AG04450 (cell line): Measurements from ENCODE around the gene ZNF426. TPM values are rescaled to one million over a fixed set of nuclear protein-coding genes. Genes with fewer than 3 reads are reported as not detected.
"Not testable (repeated sequence)": the region's sequence is repeated elsewhere in the genome, so short reads cannot be mapped to it uniquely, and the experiment has no call there.

Source experiments
- CTCF ChIA-PET: fragments of 300-600, 350-600 bp; formaldehyde crosslinking; extraction: SDS; loops from one replicate; lab custom pipeline; 2022; ENCODE audit warnings: antibody characterized with exemption, inconsistent platforms; lab: Charles Lee
- POLR2A ChIA-PET: fragments of 350-600 bp; formaldehyde crosslinking; extraction: SDS; loops from one replicate; lab custom pipeline; 2021; ENCODE audit warnings: antibody characterized with exemption, inconsistent platforms; lab: Yijun Ruan, JAX
- DNase-seq: peaks from one replicate; pipeline ENCODE4 v3.0.0-alpha.2; 2011; ENCODE audit warnings: low read depth, low spot score
- H3K27ac ChIP-seq: one replicate; pipeline ENCODE4 v1.5.1; 2012; ENCODE audit warnings: low read depth, low read length, control low read depth
- H3K27me3 ChIP-seq: one replicate; pipeline ENCODE4 v1.6.0; 2012; ENCODE audit warnings: low read length; ENCODE audit not compliant: control insufficient read depth, insufficient read depth
- H3K4me3 ChIP-seq: 2 replicates; pipeline ENCODE4 v1.5.1; 2011; ENCODE audit warnings: mild to moderate bottlenecking, low read depth, low read length, control low read depth
- H3K9me3 ChIP-seq: 2 replicates; pipeline ENCODE4 v1.5.1; 2012; ENCODE audit warnings: low read length; ENCODE audit not compliant: control insufficient read depth, insufficient read depth
- polyA plus RNA-seq: library from polyadenylated mRNA; depleted of rRNA; stranded (reverse); fragments of >200 nt; gene quantifications from 2 replicates; pipeline ENCODE4 v1.2.3, GENCODE V29; 2011
- TF ChIP-seq, protein P1 (sequence below): IDR thresholded peaks from 2 replicates; pipeline ENCODE4 v1.5.1; 2011; ENCODE audit warnings: low read depth, low read length, control low read depth, inconsistent platforms

ZNF426 gene
- polyA plus RNA-seq, 1 experiment = 15.4 TPM

DNA sequence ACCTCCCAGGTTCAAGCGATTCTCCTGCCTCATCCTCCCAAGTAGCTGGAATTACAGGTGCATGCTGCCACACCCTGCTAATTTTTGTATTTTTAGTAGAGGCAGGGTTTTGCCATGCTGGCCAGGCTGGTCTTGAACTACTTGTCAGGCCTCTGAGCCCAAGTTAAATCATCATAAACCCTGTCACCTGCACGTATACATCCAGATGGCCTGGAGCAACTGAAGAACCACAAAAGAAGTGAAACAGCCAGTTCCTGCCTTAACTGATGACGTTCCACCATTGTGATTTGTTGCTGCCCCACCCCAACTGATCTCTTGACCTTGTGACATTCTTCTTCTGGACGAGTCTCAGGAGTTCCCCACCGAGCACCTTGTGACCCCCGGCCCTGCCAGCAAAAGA lies 756 bp upstream of the ZNF426 start:
- H3K27me3 ChIP-seq, POLR2A ChIA-PET, CTCF ChIA-PET, DNase-seq, H3K27ac ChIP-seq: not testable (repeated sequence)
- peaks cover 43% of the 10 kb centered on the region for H3K9me3 ChIP-seq
- 0 out of 2 replicates have a peak overlapping the region, but pooled peaks have one; percentile 10 for H3K4me3 ChIP-seq

DNA sequence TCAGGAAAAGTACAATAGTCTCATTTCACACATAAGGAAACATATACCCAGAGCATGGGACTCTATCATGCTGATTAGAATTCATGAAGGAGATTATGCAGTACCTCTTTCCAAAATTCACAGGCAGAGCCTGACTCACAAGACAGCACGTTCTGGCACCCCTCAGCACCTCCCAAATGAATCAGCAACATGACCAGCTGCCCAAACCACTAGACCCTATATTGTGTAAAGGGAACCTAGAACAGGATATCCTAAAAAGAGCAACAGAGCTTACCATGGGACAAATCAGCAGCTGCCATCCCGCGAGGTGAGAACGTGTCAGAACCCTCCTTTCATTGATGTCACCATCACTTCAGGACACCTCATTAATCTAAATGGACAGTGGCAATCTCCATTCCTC lies 2.5 kb downstream of the ZNF426 start:
- CTCF ChIA-PET = no interaction called here
- Histone ChIP-seq H3K9me3 (peaks cover 63% of the 10 kb centered on the region), H3K27ac (no peak overlapping the region), H3K4me3 (no peak overlapping the region), H3K27me3 (no peaks in the 10 kb centered on the region)
- POLR2A ChIA-PET = no interaction called here
- TF ChIP-seq, protein P1, sequence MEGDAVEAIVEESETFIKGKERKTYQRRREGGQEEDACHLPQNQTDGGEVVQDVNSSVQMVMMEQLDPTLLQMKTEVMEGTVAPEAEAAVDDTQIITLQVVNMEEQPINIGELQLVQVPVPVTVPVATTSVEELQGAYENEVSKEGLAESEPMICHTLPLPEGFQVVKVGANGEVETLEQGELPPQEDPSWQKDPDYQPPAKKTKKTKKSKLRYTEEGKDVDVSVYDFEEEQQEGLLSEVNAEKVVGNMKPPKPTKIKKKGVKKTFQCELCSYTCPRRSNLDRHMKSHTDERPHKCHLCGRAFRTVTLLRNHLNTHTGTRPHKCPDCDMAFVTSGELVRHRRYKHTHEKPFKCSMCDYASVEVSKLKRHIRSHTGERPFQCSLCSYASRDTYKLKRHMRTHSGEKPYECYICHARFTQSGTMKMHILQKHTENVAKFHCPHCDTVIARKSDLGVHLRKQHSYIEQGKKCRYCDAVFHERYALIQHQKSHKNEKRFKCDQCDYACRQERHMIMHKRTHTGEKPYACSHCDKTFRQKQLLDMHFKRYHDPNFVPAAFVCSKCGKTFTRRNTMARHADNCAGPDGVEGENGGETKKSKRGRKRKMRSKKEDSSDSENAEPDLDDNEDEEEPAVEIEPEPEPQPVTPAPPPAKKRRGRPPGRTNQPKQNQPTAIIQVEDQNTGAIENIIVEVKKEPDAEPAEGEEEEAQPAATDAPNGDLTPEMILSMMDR = no peak
- DNase-seq = no peak

DNA sequence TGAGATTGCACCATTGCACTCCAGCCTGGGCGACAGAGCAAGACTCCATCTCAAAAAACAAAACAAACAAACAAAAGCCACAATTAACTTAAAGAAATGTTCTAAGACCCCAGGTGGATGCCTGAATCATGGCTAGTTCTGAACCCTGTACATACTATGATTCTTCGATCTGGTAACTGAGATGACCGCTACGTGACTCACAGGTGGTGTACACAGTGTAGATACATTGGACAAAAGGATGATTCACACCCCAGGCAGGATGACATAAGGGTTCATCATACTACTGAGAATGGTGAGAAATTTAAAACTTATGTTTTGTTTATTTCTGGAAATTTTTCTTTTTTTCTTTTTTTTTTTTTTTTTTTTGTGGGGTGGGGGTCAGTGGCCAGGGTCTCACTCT lies 6.5 kb downstream of the ZNF426 start:
- H3K9me3 ChIP-seq = peaks cover 87% of the 10 kb centered on the region

GRCh38 chr19:9528757-9529336 lies 9.6 kb downstream of the ZNF426 start:
- POLR2A ChIA-PET = no interaction called here

More for the DNA sequence above, 6.5 kb downstream of the ZNF426 start:
- ChIA-PET CTCF (no interaction called here), POLR2A (no interaction called here)
- Histone ChIP-seq H3K27ac (no peak overlapping the region), H3K4me3 (no peak overlapping the region), H3K27me3 (no peaks in the 10 kb centered on the region)
- DNase-seq = no peak
- TF ChIP-seq, protein P1 = no peak

DNA sequence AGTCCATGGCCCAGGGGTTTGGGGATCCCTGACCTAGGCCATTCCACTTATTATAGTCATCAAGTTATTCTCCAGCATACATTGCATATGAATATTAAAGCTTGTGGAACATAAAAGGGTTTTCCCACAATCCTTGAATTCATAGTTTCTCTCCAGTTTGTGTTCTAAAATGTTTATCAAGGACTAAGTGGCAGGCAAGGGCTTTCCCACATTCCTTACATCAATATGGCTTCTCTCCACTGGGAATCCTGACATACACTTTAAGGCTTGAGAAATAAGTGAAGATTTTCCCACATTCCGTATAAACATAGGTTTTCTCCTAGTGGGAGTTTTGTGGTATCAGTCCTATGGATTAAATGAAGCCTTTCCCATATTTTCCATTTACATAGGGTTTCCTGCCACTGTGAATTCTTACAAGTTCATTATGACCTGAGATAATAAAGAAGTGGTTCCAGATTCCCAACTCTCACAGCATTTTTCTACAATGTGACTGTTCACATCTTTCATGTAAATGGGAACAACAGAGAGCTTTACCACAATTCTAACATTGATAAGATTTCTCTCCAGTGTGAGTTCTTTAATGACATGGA lies 14.5 kb downstream of the ZNF426 start:
- ChIA-PET CTCF (no interaction called here), POLR2A (no interaction called here)
- Histone ChIP-seq H3K4me3 (no peak overlapping the region), H3K27ac (no peak overlapping the region), H3K27me3 (no peaks in the 10 kb centered on the region), H3K9me3 (peaks cover 75% of the 10 kb centered on the region)
- TF ChIP-seq, protein P1 = no peak
- DNase-seq = no peak

More at GRCh38 chr19:9528757-9529336, 9.6 kb downstream of the ZNF426 start:
- Histone ChIP-seq H3K27ac (no peak overlapping the region), H3K4me3 (no peak overlapping the region), H3K27me3 (no peaks in the 10 kb centered on the region), H3K9me3 (peaks cover 76% of the 10 kb centered on the region)
- no peak for DNase-seq
- TF ChIP-seq, protein P1 = no peak
- CTCF ChIA-PET = no interaction called here
